ENCODE results near the gene TERB1. TPM values are rescaled to one million over a fixed set of nuclear protein-coding genes. Genes with fewer than 3 reads are reported as not detected.
A peak's percentile ranks its signal among the peaks of the same experiment; 100 is the strongest.

Gene TERB1
- polyA plus RNA-seq, 1 donor from 2014 or later = 0.38 TPM

- H2AFZ ChIP-seq (ENCODE audit: low read depth, low read length) = no peak overlapping the region
- no peaks in the 10 kb centered on the region for H3F3A ChIP-seq (ENCODE audit: insufficient read depth, low read length, poor library complexity, severe bottlenecking)
- H3K4me2 ChIP-seq (ENCODE audit: low read length) = no peak overlapping the region
- H3K9me2 ChIP-seq (ENCODE audit: insufficient read depth, low read length) = no peaks in the 10 kb centered on the region
- no peaks in the 10 kb centered on the region for H3K79me2 ChIP-seq (replicated peaks; ENCODE audit: insufficient read depth, low read length)
- TF ChIP-seq SMC3 (conservative IDR thresholded peaks at IDR 0.05; ENCODE audit: poor library complexity) = no peak
- TF ChIP-seq EZH2 (IDR thresholded peaks at IDR 0.05; ENCODE audit: borderline replicate concordance, insufficient read depth, low read length, poor library complexity, severe bottlenecking) = no peak
- TF ChIP-seq REST (IDR thresholded peaks at IDR 0.05; ENCODE audit: borderline replicate concordance) = no peak
- TF ChIP-seq RAD21 (conservative IDR thresholded peaks at IDR 0.05) = no peak
- no peak for TF ChIP-seq POLR2AphosphoS5 (IDR thresholded peaks at IDR 0.05)
- TF ChIP-seq TAF1 (IDR thresholded peaks at IDR 0.05; ENCODE audit: low read depth) = no peak
- no peak for TF ChIP-seq MXI1 (conservative IDR thresholded peaks at IDR 0.05; ENCODE audit: poor library complexity, severe bottlenecking)
- no peak for TF ChIP-seq EP300 (conservative IDR thresholded peaks at IDR 0.05; ENCODE audit: poor library complexity, severe bottlenecking)
- TF ChIP-seq CTCF (IDR thresholded peaks at IDR 0.05; ENCODE audit: poor library complexity, severe bottlenecking) = no peak
- H4K20me1 ChIP-seq (ENCODE audit: insufficient read depth) = no peaks in the 10 kb centered on the region
- peak overlapping the region; percentile 69 for H3K4me3 ChIP-seq (ENCODE audit: low read length)
- no peaks in the 10 kb centered on the region for H3K9me3 ChIP-seq (ENCODE audit: low read length)
- no peaks in the 10 kb centered on the region for H3K36me3 ChIP-seq (ENCODE audit: insufficient read depth, low read length)
- H3K27ac ChIP-seq (ENCODE audit: low read length) = no peak overlapping the region
- peaks cover 47% of the 10 kb centered on the region for H3K27me3 ChIP-seq (ENCODE audit: insufficient read depth, low read depth, low read length)
- no peak overlapping the region for H3K9ac ChIP-seq (ENCODE audit: low read length)
Observed at GRCh38 chr16:66845080-66845410, 43.7 kb upstream of the TERB1 start.

- Histone ChIP-seq H3K27me3 (ENCODE audit: insufficient read depth, low read depth, low read length) (peaks cover 47% of the 10 kb centered on the region), H4K20me1 (ENCODE audit: insufficient read depth) (no peaks in the 10 kb centered on the region), H3K27ac (ENCODE audit: low read length) (no peak within 1 kb of the TSS), H3K9me2 (ENCODE audit: insufficient read depth, low read length) (no peaks in the 10 kb centered on the region), H3K4me2 (ENCODE audit: low read length) (no peak within 1 kb of the TSS), H2AFZ (ENCODE audit: low read depth, low read length) (no peak within 1 kb of the TSS), H3K36me3 (ENCODE audit: insufficient read depth, low read length) (no peaks in the 10 kb centered on the region), H3K4me3 (ENCODE audit: low read length) (peak within 1 kb of the TSS; percentile 69), H3K9me3 (ENCODE audit: low read length) (no peaks in the 10 kb centered on the region), H3K79me2 (replicated peaks; ENCODE audit: insufficient read depth, low read length) (no peaks in the 10 kb centered on the region), H3F3A (ENCODE audit: insufficient read depth, low read length, poor library complexity, severe bottlenecking) (no peaks in the 10 kb centered on the region), H3K9ac (ENCODE audit: low read length) (peak within 1 kb of the TSS; percentile 38)
- no peak for TF ChIP-seq REST (IDR thresholded peaks at IDR 0.05; ENCODE audit: borderline replicate concordance)
Observed at GRCh38 chr16:66844342-66845079, 43.1 kb upstream of the TERB1 start, which contains the start of gene CA7. Gene CA7, plus strand, starts transcription at chr16:66844414. Its CDS starts 74 bp downstream, at chr16:66844488.
